22Rv1 (cell line): ENCODE measurements around the gene BCAS1.

Experiments
- CTCF ChIP-seq: fragments of 450-650 bp; IDR thresholded peaks from 2 replicates; pipeline ENCODE4 v1.5.1; 2017; ENCODE audit warnings: mild to moderate bottlenecking
- ZFX ChIP-seq: fragments of 450-650 bp; IDR thresholded peaks from 2 replicates; pipeline ENCODE4 v1.6.1; 2017; ENCODE audit warnings: antibody characterized with exemption, borderline replicate concordance

DNA sequence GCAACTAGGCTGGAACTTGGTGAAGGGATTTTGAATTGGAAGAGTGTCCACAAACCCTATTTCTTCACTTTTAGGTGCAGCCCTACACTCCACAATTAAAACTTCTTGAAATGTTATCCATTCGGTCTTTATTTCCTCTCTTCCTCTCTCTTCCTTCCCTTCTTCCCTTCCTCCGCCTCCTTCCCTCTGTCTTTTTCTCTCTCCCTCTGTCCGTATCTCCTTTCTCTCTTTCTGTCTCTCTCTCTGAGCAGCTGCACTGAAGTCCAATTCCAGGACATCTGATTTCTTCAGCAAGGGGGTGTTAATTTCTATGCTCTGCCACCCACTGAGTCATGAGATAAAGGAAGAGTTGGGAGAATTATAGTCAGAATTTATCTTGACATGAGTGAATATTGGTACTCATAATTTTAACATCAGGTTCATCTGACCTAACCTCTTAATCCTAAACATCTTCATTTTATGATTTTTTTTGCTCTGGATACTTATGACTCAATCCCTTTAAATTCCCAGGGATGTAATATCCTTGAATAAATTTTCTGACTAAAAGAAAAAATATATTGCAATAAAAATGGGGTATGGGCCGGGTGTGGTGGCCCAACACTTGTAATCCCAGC, 84.2 kb downstream of the BCAS1 start:
- TF ChIP-seq CTCF (no peak), ZFX (no peak)
